MM.1S (cell line): ENCODE data around the gene CNTNAP2.

Source experiments
- CTCF ChIP-seq: fragments of 300-600 bp; sonication (generic); IDR thresholded peaks from 2 replicates; pipeline ENCODE4 v1.5.1; 2016; ENCODE audit warnings: antibody characterized with exemption, low read length, mixed read lengths
- EZH2 ChIP-seq: fragments of 300-600 bp; sonication (generic); optimal IDR thresholded peaks from 2 replicates; pipeline ENCODE3; 2017; ENCODE audit warnings: low read depth, mild to moderate bottlenecking, antibody characterized with exemption, low read length, mixed read lengths

GRCh38 chr7:146902266-146902665 lies 785.7 kb downstream of the CNTNAP2 start:
- TF ChIP-seq CTCF: no peak
- no peak for TF ChIP-seq EZH2
